ENCODE measurements around the gene NPIPA5.
"Not testable (repeated sequence)": the region's sequence is repeated elsewhere in the genome, so short reads cannot be mapped to it uniquely, and the experiment has no call there.

Gene NPIPA5

DNA sequence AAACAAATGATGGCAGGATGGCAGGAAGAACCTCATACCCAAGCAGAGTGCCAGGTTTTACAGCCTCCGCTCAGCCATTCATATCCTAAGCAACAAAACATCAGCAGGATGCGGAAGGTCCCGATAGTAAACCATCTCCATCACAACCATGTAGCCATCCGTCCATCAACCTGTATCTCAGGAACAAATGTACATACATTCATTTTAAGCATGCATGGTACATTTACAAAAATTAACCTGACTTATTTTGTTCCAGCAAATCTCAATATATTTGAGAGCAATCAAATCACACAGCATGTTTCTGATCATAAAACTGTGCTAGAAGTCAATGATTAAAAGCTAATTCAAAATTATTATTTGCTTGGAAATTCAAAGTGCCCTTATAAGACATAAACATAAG lies at the start of gene NPIPA5:
Gene NPIPA5, minus strand, starts transcription at position 101 of the 400 bp plus-strand sequence. Its CDS starts 0 bp downstream, at position 101.
- DNase-seq (ENCODE audit: low spot score): not testable (repeated sequence)

DNA sequence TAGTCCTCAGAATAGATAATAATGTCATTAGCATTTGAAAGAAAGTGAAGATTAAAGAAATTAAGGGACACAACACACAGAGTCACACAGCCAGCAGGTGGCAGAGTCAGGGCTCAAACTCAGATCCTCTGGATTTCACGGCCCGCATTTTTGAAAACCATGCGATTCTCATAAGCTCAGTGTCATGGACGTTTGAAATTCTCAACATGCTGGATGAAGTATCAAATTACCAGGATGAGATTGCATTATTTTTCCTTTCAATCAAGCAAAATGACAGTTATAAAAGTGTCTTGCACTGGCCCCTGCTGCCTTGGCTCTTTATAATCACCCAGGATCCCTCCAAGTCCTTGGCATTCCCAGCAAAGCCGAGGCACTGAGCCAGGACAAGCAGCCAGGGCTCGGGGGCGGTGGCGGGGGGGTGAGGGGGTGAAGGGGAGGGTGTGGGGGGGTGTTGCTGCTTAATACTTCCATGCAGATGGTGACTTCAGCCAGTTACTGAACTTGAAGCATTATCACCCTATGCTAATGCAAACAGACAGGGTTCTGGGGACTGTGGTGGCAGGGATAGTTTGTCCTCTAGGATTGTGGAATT lies 49.6 kb upstream of the NPIPA5 start:
- DNase-seq (ENCODE audit: low spot score): peak; percentile 21

DNA sequence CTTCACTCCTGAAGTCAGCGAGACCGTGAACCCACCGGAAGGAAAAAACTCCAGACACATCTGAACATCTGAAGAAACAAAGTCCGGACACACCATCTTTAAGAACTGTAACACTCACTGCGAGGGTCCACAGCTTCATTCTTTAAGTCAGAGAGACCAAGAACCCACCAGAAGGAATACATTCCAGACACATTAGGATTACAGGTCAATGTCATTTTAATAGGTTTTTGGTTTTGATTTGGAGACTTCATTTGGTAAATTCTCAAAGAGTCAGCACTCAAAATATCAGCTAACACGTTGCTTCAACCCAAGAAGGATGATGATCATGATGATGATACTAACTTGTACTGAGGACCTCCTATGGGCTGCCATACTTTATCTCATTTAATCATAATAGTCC lies 48.7 kb upstream of the NPIPA5 start:
- no peak for DNase-seq (ENCODE audit: low spot score)

DNA sequence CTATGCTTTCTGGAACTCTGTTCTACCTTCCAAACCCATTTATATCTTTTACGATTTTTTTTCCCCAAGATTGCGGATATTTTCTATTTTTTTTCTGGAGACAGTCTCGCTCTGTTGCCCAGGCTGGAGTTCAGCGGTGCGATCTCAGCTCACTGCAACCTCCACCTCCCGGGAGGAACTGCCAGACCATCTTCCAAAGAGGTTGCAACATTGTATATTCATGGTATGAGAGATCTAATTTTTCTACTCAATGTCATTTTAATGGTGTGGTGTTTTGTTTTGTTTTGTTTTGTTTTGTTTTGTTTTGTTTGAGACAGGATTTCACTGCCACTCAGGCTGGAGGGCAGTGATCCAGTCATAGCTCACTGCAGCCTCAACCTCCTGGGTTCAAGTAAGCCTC lies 47.8 kb upstream of the NPIPA5 start:
- no peak for DNase-seq (ENCODE audit: low spot score)

DNA sequence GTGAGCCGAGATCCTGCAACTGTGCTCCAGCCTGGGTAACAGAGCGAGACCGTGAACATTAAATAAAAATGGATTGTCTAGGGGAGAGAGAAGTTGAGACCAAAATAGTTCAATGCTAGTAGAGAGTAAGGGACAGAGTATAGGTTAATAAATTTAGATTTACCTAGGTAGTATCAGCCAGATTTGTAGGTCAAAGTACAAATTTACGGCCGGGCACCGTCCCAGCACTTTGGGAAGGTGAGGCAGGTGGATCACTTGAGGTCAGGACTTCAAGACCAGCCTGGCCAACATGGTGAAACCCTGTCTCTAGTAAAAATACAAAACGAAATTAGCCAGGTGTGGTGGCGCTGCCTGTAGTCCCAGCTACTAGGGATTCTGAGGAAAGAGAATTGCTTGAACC lies 44.1 kb upstream of the NPIPA5 start:
- DNase-seq (ENCODE audit: low spot score): no peak

DNA sequence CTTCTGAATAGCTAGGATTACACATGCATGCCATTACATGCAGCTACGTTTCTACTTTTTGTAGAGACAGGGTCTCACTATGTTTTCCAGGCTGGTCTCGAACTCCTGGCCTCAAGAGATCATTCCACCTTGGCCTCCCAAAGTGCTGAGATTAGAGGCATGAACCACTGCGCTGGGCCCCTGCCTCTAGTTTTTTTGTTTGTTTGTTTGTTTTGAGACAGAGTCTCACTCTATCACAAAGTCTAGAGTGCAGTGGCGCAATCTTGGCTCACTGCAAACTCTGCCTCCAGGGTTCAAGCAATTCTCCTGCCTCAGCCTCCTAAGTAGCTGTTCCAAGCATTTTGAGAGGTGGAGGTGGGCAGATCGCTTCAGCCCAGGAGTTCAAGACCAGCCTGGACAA lies 43.6 kb upstream of the NPIPA5 start:
- DNase-seq (ENCODE audit: low spot score): not testable (repeated sequence)

DNA sequence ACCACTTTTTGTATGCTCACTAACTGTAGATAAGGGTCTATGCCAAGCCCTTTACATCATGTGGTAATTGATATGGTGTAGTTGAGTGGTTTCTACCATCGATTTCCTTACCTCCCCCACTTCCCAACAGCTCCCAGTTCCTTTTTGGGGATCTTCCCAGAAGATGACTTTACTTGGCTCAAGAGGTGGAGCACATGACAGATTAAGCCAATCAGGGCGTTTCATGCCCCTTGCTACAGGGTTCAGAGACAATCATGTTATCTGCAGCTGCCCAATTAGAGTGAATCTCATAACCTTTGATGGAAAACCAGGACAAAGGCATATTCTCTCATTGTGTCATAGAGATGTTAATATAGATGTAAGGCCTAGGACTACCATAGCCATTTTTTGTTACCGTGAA lies 40.1 kb upstream of the NPIPA5 start:
- no peak for DNase-seq (ENCODE audit: low spot score)

DNA sequence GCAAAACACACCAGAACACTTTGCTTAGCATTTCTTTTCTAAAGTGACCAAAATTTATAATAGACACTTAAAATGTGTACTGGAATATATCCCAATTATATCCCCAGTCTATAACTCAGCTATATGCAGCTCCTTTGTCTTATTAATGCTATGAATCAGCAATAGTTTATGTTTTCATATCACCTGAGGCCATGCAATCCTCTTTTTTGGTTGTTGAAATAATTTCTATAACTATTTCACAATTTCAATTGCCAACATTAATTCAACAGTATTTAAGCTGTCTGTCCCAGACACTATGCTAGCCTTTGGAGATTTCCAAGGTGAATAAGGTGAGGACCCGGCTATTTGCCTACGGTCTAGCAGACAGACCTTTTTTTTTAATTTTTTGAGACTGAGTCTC lies 39.1 kb upstream of the NPIPA5 start:
- no peak for DNase-seq (ENCODE audit: low spot score)

DNA sequence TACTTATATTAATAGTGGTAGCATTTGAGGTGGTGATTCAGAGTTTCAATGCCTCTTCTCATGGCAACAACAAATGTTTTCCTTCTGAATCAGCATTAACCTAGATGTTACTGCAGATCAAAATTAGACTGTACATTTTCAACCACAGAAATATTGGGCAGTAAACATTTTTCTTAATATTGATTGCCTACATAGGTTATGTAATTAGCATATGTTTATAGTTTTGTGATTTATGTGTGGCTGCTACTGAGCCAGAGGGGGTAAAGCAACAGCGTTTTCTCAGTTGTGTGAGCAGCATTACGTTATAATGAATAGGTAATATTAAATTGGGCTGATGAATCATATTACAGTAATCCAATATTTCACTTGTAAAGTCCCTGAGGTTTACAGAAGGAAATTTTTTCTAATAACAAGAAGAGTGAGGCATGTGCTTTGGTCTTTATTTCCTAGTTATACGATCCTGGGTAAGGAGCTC lies 37.5 kb upstream of the NPIPA5 start:
- no peak for DNase-seq (ENCODE audit: low spot score)

DNA sequence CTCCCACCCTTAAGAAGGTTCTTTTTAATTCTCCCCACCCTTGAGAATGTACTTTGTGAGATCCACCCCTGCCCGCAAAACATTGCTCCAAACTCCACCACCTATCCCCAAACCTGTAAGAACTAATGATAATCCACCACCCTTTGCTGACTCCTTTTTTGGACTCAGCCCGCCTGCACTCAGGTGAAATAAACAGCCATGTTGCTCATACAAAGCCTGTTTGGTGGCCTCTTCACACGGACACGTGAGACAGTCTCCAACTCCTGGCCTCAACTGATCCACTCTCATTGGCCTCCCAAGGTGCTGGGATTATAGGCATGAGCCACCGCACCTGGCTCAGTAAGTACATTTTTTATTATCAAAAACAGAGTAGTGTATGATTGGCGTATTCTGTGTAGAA lies 31.4 kb upstream of the NPIPA5 start:
- not testable (repeated sequence) for DNase-seq (ENCODE audit: low spot score)

DNA sequence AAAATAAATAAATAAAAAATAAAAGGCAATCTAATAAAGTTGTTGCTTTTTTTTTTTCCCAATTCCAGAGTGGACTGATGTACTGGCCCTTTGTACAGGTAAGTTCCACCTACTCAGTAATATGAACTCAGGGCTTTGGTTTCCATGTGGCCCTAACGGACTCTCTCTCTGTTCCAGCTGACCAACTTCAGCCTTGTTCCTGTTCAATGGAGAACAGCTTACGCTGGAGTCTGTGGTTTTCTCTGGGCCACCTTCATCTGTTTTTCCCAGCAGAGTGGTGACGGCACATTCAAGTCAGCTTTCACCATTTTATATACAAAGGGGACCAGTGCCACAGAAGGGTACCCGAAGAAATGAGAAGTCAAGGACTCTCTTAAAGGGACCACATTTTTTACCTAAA lies 29.7 kb upstream of the NPIPA5 start:
- DNase-seq (ENCODE audit: low spot score): not testable (repeated sequence)

DNA sequence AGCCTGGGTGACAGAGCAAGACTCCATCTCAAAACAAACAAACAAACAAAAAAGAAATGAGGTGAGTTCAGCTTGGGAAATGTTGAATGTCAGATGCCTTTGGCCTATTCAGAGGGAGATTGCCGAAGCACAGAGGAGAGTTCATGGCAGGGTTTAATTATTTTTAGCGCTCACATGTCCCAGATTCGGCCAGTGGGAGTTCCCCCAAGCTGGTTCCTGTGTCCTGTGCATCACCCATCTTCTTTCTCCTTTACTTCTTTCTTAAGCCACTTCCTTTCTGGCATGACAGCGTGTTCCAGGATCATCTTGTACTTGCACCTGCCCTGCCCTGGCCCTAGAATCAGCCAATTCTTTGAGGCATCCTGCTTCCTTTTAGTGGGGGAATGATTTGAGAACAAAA lies 26.7 kb upstream of the NPIPA5 start:
- DNase-seq (ENCODE audit: low spot score): no peak

DNA sequence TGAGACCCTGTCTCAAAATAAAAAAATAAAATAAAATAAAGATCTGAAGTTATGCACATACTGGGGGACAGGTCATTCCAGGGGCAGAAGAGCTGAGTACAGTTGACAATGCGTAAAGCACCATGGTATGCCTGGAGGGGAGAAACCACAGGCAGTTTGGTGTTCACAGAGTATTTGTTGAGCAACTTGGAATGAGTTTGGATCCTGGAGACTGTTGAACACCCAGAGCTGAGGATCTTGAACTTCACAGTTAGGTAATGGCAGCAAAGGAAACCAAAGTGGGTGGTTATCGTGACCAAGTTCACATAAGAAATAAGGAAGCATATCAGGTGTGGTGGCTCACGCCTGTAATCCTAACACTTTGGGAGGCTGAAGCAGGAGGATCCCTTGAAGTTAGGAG lies 26.0 kb upstream of the NPIPA5 start:
- DNase-seq (ENCODE audit: low spot score): not testable (repeated sequence)

DNA sequence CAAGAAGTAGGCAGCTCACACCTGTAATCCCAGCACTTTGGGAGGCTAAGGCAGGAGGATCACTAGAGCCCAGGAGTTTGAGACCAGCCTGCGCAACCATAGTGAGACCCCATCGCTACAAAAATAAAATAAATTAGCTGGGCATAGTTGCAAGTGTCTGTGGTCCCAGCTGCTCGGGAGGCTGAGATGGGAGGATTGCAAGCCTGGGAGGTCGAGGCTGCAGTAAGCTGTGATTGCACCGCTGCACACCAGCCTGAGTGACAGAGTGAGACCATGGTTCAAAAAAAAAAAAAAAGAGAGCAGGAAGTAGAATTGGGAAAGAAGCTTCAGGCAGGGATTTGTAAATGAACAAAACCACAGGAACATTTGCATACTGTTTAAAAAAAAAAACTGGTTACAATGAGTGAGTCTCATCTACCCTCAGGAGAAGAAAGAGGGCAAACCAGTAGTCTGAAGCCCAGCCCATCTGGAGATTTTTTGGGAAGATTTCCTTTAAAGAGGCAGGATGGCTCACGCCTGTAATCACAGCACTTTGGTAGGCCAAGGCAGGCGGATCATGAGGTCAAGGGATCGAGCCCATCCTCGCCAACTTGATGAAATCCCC lies 25.4 kb upstream of the NPIPA5 start:
- DNase-seq (ENCODE audit: low spot score): no peak

DNA sequence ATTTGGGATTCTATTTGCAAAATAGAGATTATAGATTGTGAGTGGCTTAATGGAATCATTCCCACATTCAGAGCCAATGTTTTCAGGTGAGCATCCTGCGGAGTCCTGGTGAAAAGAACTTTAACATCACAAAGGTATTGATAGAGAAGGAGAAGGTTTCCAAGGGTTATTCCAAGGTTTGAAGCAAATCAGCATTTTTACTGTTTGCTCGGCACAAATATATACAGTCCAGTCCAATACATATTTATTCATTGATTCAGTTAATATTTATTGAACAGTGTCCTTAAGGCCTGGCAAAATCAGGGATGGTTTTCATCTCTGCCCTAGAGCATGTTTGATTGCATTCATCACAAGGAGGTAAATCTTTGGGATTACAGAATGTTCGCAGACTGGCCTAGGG lies 23.9 kb upstream of the NPIPA5 start:
- no peak for DNase-seq (ENCODE audit: low spot score)

DNA sequence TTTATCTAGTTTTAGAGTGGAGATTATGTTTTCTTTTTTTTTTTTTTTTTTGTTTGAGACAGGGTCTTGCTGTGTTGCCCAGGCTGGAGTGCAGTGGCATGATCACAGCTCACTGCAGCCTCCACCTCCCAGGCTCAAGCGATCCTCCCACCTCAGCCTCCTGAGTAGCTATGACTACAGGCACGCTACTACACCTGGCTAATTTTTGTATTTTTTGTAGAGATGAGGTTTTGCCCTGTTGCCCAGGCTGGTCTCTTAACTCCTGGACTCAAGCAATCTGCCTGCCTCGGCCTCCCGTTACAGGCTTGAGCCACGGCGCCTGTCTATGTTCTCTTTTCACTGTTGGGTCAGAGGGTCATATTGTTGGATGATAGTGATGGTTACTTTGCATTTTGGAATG lies 22.2 kb upstream of the NPIPA5 start:
- DNase-seq (ENCODE audit: low spot score): not testable (repeated sequence)

DNA sequence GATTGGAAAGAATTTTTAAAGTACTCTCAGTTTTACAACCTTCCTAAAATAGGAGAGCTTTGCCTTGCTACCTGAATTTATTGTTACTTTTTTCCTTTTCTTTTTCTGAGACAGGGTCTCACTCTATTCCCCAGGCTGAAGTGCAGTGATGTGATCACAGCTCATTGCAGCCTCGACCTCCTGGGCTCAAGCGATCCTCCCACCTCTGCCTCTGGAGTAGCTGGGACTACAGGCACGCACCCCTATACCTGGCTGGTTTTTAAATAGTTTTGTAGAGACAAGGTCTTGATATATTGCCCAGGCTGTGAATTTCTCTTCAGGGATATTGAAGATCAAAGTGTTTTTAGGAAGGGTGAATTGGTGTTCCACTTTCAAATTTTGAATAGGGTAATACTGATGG lies 21.2 kb upstream of the NPIPA5 start:
- DNase-seq (ENCODE audit: low spot score): no peak

DNA sequence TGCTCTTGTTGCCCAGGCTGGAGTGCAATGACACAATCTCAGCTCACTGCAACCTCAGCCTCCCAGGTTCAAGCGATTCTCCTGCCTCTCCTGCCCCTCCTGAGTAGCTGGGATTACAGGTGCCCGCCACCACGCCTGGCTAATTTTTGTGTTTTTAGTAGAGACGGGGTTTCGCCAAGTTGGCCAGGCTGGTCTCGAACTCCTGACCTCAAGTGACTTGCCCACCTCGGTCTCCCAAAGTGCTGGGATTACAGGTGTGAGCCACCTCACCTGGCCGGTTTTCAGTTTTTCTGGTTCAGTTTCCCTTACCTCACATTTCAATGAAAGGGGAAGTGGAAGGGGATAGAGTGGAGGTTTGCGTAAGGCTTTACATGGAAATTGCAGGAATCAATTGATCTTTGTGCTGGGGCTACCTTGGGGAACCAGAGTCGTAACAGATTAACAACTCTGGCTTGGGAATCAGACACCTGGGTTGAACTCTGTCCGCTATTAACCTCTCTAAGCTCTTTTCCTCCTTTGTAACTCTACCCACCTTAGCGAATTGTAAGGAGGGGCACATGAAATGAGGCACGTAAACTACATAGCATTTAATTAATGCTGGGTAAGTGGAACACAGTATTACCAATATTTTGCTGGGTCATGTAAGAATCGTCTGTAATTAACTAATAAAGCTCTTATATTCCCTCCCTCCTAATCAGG lies 20.7 kb upstream of the NPIPA5 start:
- no peak for DNase-seq (ENCODE audit: low spot score)

DNA sequence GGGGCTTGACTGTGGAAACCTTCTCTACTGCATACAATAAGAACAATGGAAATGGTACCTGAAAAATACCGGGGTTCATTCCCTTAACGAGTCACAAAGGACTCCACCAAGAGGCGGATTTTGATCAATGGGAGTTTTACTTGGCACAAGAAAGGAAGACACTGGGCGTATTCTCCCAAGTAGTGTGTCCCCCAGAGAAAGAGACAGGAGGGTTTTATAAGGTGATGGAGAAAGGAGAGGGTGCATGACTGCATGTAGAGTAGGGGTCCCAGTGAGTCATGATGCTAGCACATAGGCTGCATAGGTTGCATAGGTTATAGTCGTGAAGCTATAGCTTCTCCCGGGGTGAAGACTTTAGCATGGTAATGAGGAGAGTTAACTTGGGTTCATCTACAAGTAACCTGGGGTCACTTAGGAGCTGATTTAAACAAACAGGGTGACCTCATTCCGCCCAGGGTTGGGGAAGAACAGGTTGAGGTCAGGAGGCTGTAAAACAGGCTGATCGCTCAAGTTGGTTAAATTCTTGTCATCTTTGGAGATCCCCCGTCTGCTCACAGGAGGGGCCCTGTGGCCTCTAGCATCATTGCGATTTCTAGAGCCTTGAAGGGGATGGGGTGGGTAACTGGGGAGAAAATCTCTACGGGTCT lies 19.0 kb upstream of the NPIPA5 start:
- no peak for DNase-seq (ENCODE audit: low spot score)

DNA sequence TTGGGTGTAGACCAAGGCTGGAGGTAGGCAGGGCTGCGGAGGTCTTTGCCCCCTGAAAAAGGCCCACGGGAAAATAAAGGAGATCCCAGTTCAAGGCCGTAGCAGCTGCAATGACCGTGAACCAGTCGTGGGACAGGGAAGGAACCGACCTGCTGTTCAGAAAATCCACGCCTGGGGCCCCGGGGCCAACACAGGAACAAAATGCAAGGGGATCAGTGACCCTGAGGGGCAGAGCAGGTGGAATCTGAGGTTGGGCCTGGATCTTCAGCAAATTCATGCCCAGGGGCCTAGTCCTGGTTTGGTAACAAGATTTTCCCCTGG lies 18.4 kb upstream of the NPIPA5 start:
- not testable (repeated sequence) for DNase-seq (ENCODE audit: low spot score)

DNA sequence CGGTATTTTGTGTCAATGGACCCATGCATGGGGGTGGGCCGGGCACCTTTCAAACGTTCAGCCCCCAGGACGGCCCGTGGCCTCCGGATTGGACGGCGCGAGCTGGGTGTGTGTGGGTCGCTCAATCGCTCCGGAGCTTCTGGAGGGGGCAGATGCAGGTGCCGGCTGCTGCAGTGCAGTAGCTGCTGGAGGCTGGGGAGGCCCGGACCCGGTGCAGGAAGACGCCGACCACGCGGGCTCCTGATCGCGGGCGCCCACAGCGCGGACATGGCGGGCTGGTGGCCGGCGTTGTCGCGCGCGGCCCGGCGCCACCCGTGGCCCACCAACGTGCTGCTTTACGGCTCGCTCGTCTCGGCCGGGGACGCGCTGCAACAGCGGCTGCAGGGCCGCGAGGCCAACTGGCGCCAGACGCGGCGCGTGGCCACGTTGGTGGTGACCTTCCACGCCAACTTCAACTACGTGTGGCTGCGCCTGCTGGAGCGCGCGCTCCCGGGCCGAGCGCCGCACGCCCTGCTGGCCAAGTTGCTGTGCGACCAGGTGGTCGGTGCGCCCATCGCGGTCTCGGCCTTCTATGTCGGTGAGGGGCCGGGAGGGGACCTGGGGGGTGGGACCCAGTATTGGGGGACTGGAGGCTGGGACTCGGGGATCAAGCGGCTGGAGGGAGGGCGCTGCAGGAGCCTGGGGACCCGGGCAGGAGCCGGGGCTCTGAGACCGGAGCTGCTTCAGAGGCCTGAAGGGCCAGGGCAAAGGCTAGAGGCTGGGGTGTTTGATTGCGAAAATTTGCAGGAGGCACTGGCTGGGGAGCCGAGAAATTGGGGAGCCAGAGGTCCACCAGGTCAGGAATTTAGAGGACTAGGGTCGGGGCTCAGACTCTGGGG lies 17.8 kb upstream of the NPIPA5 start, which contains the start of gene MPV17L:
Gene MPV17L, plus strand, starts transcription at position 124 of the 878 bp plus-strand sequence. Its CDS starts 144 bp downstream, at position 268.
- not testable (repeated sequence) for DNase-seq (ENCODE audit: low spot score)

DNA sequence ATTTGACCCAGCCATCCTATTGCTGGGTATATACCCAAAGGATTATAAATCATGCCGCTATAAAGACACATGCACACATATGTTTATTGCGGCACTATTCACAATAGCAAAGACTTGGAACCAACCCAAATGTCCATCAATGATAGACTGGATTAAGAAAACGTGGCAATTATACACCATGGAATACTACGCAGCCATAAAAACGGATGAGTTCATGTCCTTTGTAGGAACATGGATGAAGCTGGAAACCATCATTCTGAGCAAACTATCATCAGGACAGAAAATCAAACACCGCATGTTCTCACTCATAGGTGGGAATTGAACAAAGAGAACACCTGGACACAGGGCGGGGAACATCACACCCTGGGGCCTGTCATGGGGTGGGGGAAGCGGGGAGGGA lies 14.9 kb upstream of the NPIPA5 start:
- DNase-seq (ENCODE audit: low spot score): not testable (repeated sequence)

Measured in SW480 (cell line).